Measurements from ENCODE around the gene ENTPD1.

ENTPD1 gene

DNA sequence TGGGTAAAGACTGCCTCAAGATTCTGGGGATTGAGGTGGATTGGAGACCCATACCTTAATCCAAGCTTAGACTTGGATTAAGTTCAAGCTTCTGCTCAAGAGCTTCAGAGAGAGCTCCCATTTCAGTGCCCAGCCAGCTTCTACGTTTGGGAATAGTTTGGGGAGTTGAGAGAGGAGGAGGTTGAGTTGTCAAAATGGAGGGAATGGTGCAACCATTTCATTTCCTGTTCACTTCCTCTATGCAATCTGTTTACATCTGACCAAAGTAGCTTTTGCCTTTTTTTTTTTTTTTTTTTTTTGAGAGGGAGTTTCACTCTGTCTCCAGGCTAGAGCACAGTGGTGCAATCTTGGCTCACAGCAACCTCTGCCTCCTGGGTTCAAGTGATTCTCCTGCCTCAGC, 65.8 kb downstream of the ENTPD1 start:
- TF ChIP-seq, protein P1, sequence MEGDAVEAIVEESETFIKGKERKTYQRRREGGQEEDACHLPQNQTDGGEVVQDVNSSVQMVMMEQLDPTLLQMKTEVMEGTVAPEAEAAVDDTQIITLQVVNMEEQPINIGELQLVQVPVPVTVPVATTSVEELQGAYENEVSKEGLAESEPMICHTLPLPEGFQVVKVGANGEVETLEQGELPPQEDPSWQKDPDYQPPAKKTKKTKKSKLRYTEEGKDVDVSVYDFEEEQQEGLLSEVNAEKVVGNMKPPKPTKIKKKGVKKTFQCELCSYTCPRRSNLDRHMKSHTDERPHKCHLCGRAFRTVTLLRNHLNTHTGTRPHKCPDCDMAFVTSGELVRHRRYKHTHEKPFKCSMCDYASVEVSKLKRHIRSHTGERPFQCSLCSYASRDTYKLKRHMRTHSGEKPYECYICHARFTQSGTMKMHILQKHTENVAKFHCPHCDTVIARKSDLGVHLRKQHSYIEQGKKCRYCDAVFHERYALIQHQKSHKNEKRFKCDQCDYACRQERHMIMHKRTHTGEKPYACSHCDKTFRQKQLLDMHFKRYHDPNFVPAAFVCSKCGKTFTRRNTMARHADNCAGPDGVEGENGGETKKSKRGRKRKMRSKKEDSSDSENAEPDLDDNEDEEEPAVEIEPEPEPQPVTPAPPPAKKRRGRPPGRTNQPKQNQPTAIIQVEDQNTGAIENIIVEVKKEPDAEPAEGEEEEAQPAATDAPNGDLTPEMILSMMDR (IDR thresholded peaks at IDR 0.05), result no peak
- TF ChIP-seq ZFX (IDR thresholded peaks at IDR 0.05; ENCODE audit: borderline replicate concordance), result no peak
- no peak overlapping the region for H3K27ac ChIP-seq

DNA sequence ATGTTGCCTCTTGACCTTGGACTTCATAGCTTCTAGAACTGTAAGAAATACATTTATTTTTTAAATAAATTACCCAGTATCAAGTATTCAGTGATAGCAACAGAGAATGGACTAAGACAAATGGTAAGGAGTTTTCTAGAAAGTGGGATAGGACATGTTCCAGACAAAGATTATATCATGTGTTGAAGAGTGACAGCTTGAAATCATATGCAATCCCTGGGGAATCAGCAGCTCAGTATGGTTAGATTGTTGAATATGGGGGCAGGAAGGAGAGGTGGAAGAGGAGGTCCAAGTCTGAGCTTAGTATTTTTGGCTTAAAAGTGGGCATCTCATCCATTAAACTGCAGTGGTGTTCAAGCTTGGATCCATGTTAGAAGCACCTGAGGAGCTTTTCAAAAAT, 74.1 kb downstream of the ENTPD1 start:
- no peak overlapping the region for H3K27ac ChIP-seq
- TF ChIP-seq ZFX (IDR thresholded peaks at IDR 0.05; ENCODE audit: borderline replicate concordance), result no peak
- TF ChIP-seq, protein P1 (IDR thresholded peaks at IDR 0.05), result no peak

DNA sequence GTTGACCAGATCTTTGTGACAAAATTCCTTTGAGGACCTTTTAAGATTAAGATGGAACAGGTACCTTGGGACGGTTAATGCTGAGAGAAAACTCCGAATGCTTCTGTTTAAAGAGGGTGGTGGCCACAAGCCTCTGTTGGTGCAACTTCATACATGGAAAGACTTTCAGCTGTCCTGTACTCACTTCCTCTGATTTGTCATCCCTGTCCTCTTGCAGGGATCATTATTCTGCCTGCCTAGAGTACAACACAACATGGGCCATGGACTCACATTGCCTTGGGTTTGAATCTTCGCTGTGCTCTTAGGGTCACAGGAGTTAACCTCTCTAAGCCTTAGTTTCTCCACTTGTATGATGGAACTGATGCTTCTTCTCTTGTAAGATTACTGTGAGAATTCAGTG, 75.1 kb downstream of the ENTPD1 start:
- no peak for TF ChIP-seq ZFX (IDR thresholded peaks at IDR 0.05; ENCODE audit: borderline replicate concordance)
- TF ChIP-seq, protein P1 (IDR thresholded peaks at IDR 0.05), result no peak

DNA sequence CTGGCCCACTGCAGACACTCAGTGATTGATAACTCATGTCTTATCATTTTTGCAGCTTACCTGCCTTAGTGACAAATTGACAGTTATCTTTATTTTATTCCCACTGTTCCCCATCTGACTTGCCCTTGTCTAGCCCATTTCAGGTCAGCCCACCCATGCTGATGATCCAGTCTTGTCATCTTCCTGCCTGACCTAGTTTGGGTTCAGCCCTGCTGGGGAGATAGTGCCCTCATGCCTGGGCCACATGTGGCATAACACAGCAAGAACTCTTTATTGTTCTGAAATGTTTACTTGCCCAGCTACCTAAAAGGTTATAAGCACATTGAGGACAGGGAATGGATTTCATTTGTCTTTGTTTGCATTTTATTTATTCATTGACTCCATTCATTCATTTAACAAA, 75.6 kb downstream of the ENTPD1 start:
- no peak for TF ChIP-seq ZFX (IDR thresholded peaks at IDR 0.05; ENCODE audit: borderline replicate concordance)
- TF ChIP-seq, protein P1 (IDR thresholded peaks at IDR 0.05), result no peak
- no peak overlapping the region for H3K27ac ChIP-seq

More for the DNA sequence above, 75.1 kb downstream of the ENTPD1 start:
- H3K27ac ChIP-seq, result no peak overlapping the region

DNA sequence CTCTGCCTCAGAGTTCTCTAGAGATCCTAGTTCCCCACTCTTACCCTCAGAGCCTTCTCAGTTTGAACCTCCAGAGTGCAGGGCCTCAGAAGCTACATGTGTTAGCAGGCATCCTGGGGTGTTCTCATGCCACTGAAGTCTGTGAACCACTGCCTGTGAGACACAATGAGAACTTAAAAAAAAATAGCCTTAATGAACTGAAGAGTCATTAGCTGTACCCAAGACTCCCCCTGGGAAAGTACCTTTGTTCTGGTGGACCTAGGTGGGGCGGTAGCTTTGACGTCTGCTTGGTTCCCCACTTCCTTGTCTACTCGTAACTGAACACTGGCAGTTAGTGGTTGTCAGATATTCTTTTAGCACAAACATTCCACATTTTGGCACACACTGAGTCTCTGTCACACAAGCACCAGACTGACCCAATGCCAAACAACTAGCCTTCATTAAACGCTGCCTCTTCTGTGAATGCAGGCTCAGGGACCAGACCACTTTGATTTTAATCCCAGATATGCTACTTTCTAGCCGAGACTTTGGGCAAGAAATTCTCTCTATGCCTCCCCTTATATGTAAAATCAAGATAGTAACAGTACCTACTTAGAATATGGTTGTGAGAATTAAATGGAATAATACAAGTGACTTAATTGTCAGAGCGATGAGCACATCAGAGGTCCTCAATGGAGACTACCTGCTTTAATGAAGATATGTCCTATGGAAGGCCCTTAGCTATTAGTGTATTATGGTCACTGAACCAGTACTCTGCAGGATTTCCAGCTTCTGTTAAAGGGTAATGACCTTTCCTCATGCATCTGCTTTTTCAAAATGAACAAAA, 76.5 kb downstream of the ENTPD1 start:
- TF ChIP-seq ZFX (IDR thresholded peaks at IDR 0.05; ENCODE audit: borderline replicate concordance), result no peak
- TF ChIP-seq, protein P1 (IDR thresholded peaks at IDR 0.05), result no peak

DNA sequence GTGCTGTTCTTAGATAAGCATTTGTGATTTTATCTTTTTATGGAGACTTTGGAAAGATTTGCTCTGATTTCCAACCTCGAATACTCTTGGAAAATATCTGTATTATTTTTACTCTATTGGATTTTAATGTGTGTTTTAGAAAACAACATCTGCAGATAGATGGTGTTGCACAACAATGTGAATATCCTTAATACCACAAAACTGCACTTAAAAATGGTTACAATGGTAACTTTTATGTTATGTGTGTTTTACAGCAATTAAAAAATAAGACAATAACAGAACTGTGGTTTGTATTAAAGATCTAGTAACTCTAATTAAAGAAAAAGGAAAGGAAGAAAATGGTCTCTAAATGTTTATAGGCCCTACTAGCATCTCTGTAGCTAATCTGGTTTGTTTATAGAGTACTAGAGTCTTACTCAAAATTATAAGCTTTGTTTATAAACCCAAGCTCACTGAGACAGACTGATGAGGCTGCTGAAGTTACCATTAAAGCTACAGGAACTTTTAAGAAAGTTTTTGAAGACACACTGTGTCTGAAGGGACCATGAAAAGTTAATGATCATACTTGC, 77.2 kb downstream of the ENTPD1 start:
- no peak overlapping the region for H3K27ac ChIP-seq
- TF ChIP-seq, protein P1 (IDR thresholded peaks at IDR 0.05), result no peak
- no peak for TF ChIP-seq ZFX (IDR thresholded peaks at IDR 0.05; ENCODE audit: borderline replicate concordance)

More for the DNA sequence above, 76.5 kb downstream of the ENTPD1 start:
- no peak overlapping the region for H3K27ac ChIP-seq

DNA sequence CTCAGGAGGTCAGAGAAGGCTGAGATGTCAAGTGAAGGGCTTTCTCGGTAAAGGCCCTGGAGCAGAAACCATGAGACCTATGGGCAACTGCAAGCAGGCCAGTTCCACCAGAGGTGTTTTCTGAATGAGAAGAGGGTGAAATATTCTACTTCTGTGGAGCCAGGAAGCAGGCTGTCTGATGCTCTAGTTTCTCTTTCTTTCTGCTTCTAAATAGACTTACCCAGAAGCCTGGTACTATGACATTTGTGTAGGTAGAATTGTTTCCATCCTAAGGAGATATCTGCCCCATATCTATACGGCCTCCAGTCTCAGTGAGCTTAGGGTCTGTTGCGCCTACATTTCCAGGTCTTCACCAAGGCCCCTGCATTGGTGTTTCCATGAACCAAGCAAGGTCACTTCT, 78.4 kb downstream of the ENTPD1 start:
- TF ChIP-seq ZFX (IDR thresholded peaks at IDR 0.05; ENCODE audit: borderline replicate concordance), result no peak
- no peak overlapping the region for H3K27ac ChIP-seq
